Neural cell (in vitro differentiated cells): ENCODE data around the gene ALG6. TPM values are rescaled to one million over a fixed set of nuclear protein-coding genes. Genes with fewer than 3 reads are reported as not detected.

Source experiments
- H2AFZ ChIP-seq: fragments of 200-600, 300-800 bp; sonication (generic), shearing (Covaris generic); 2 replicates; pipeline ENCODE4 v1.6.0; 2014; ENCODE audit warnings: low read depth, mild to moderate bottlenecking, antibody characterized with exemption, low read length, moderate library complexity
- H3F3A ChIP-seq: fragments of 200-600 bp; shearing (Covaris generic); 2 replicates; pipeline ENCODE4 v1.6.1; 2016; ENCODE audit warnings: mild to moderate bottlenecking, moderate library complexity, mixed read lengths, antibody characterized with exemption, low read length; ENCODE audit not compliant: insufficient read depth, poor library complexity, severe bottlenecking
- H3K27ac ChIP-seq: fragments of 200-600, 300-800 bp; sonication (generic), shearing (Covaris generic); 2 replicates; pipeline ENCODE4 v1.5.1; 2014; ENCODE audit warnings: mild to moderate bottlenecking, low read length, moderate library complexity
- H3K27me3 ChIP-seq: fragments of 300-800, 200-600 bp; sonication (generic), shearing (Covaris generic); 2 replicates; pipeline ENCODE4 v1.6.0; 2014; ENCODE audit warnings: mild to moderate bottlenecking, low read depth, low read length, moderate library complexity; ENCODE audit not compliant: insufficient read depth
- H3K36me3 ChIP-seq: fragments of 300-800, 200-600 bp; sonication (generic), shearing (Covaris generic); 2 replicates; pipeline ENCODE4 v1.5.1; 2014; ENCODE audit warnings: mild to moderate bottlenecking, antibody characterized with exemption, low read length, moderate library complexity; ENCODE audit not compliant: insufficient read depth
- H3K4me2 ChIP-seq: fragments of 300-800, 200-600 bp; sonication (generic), shearing (Covaris generic); 2 replicates; pipeline ENCODE4 v1.6.0; 2014; ENCODE audit warnings: mild to moderate bottlenecking, low read length
- H3K4me3 ChIP-seq: fragments of 300-800, 200-600 bp; sonication (generic), shearing (Covaris generic); 2 replicates; pipeline ENCODE4 v1.5.1; 2014; ENCODE audit warnings: mild to moderate bottlenecking, low read length, moderate library complexity
- H3K79me2 ChIP-seq: fragments of 200-600 bp; shearing (Covaris generic); replicated peaks from 2 replicates; pipeline ENCODE4 v1.6.0; 2014; ENCODE audit warnings: mild to moderate bottlenecking, low read length, moderate library complexity; ENCODE audit not compliant: insufficient read depth
- H3K9ac ChIP-seq: fragments of 300-800, 200-600 bp; sonication (generic), shearing (Covaris generic); 2 replicates; pipeline ENCODE4 v1.6.1; 2016; ENCODE audit warnings: mild to moderate bottlenecking, low read length, mixed read lengths
- H3K9me2 ChIP-seq: fragments of 200-600 bp; shearing (Covaris generic); 2 replicates; pipeline ENCODE4 v1.6.1; 2016; ENCODE audit warnings: mild to moderate bottlenecking, low read length, mixed read lengths; ENCODE audit not compliant: insufficient read depth
- H3K9me3 ChIP-seq: fragments of 200-600, 300-800 bp; sonication (generic), shearing (Covaris generic); 2 replicates; pipeline ENCODE4 v1.6.1; 2016; ENCODE audit warnings: mild to moderate bottlenecking, mixed run types, low read length, moderate library complexity, mixed read lengths
- H4K20me1 ChIP-seq: fragments of 200-600 bp; shearing (Covaris generic); 2 replicates; pipeline ENCODE4 v1.6.1; 2016; ENCODE audit warnings: mild to moderate bottlenecking, mixed run types; ENCODE audit not compliant: insufficient read depth
- CTCF ChIP-seq: fragments of 450-650 bp; IDR thresholded peaks from 2 replicates; pipeline ENCODE4 v1.5.1; 2014; ENCODE audit warnings: antibody characterized with exemption, mild to moderate bottlenecking, moderate library complexity; ENCODE audit not compliant: poor library complexity, severe bottlenecking
- EP300 ChIP-seq: fragments of 450-650 bp; conservative IDR thresholded peaks from 2 replicates; pipeline ENCODE4 v1.6.1; 2014; ENCODE audit warnings: antibody characterized with exemption, mild to moderate bottlenecking, moderate library complexity; ENCODE audit not compliant: poor library complexity, severe bottlenecking
- EZH2 ChIP-seq: fragments of 200-600, 300-800 bp; shearing (Covaris generic), sonication (generic); IDR thresholded peaks from 2 replicates; pipeline ENCODE4 v1.6.1; 2014; ENCODE audit warnings: antibody characterized with exemption, low read length, borderline replicate concordance, mild to moderate bottlenecking; ENCODE audit not compliant: insufficient read depth, poor library complexity, severe bottlenecking
- MXI1 ChIP-seq: fragments of 450-650 bp; conservative IDR thresholded peaks from 2 replicates; pipeline ENCODE4 v1.6.1; 2014; ENCODE audit warnings: antibody characterized with exemption, mild to moderate bottlenecking; ENCODE audit not compliant: poor library complexity, severe bottlenecking
- POLR2AphosphoS5 ChIP-seq: IDR thresholded peaks from 2 replicates; pipeline ENCODE4 v1.6.1; 2012
- RAD21 ChIP-seq: fragments of 450-650 bp; conservative IDR thresholded peaks from 2 replicates; pipeline ENCODE4 v1.6.1; 2014; ENCODE audit warnings: antibody characterized with exemption, mild to moderate bottlenecking, moderate library complexity
- REST ChIP-seq: IDR thresholded peaks from 2 replicates; pipeline ENCODE4 v1.6.1; 2012; ENCODE audit warnings: borderline replicate concordance
- SMC3 ChIP-seq: fragments of 450-650 bp; conservative IDR thresholded peaks from 2 replicates; pipeline ENCODE4 v1.6.1; 2014; ENCODE audit warnings: antibody characterized with exemption, mild to moderate bottlenecking, moderate library complexity; ENCODE audit not compliant: poor library complexity
- TAF1 ChIP-seq: IDR thresholded peaks from 2 replicates; pipeline ENCODE4 v1.6.1; 2012; ENCODE audit warnings: low read depth
- polyA plus RNA-seq: library from polyadenylated mRNA; depleted of rRNA; stranded (reverse); fragments of >200 nt; gene quantifications from 2 replicates; pipeline ENCODE4 v1.2.3, GENCODE V29; 2014

ALG6 gene
- polyA plus RNA-seq, 1 donor from 2014 or later: 46.8 TPM

- H3K27me3 ChIP-seq: no peaks in the 10 kb centered on the region
- H3K4me2 ChIP-seq: no peak overlapping the region
- no peak overlapping the region for H3K4me3 ChIP-seq
- no peaks in the 10 kb centered on the region for H3K9me3 ChIP-seq
- H3K36me3 ChIP-seq: no peaks in the 10 kb centered on the region
- no peak overlapping the region for H2AFZ ChIP-seq
- no peaks in the 10 kb centered on the region for H3K79me2 ChIP-seq
- H3F3A ChIP-seq: no peaks in the 10 kb centered on the region
- H3K9ac ChIP-seq: no peak overlapping the region
- H3K27ac ChIP-seq: no peak overlapping the region
- no peak for TF ChIP-seq TAF1
- no peak for TF ChIP-seq MXI1
- TF ChIP-seq POLR2AphosphoS5: no peak
- no peak for TF ChIP-seq SMC3
- TF ChIP-seq RAD21: no peak
- no peak for TF ChIP-seq EZH2
- no peak for TF ChIP-seq REST
- no peak for TF ChIP-seq EP300
- no peak for TF ChIP-seq CTCF
- H3K9me2 ChIP-seq: no peaks in the 10 kb centered on the region
- no peaks in the 10 kb centered on the region for H4K20me1 ChIP-seq
These were observed 81.4 kb downstream of the ALG6 start for GRCh38 chr1:63448731-63449246.

GRCh38 chr1:63450416-63450815 lies 83.0 kb downstream of the ALG6 start:
- Histone ChIP-seq H3K27me3 (no peaks in the 10 kb centered on the region), H3K9ac (no peak overlapping the region), H3K4me2 (no peak overlapping the region), H3K79me2 (no peaks in the 10 kb centered on the region), H3K9me3 (no peaks in the 10 kb centered on the region), H4K20me1 (no peaks in the 10 kb centered on the region), H2AFZ (no peak overlapping the region), H3K9me2 (no peaks in the 10 kb centered on the region), H3K36me3 (no peaks in the 10 kb centered on the region), H3F3A (no peaks in the 10 kb centered on the region), H3K27ac (no peak overlapping the region), H3K4me3 (no peak overlapping the region)
- TF ChIP-seq SMC3 (no peak), POLR2AphosphoS5 (no peak), EP300 (no peak), MXI1 (no peak), RAD21 (no peak)
